CD4-positive, alpha-beta T cell treated with Interleukin-12 subunit alpha and Interleukin-12 subunit beta, for 1 hour (primary cell): ENCODE data around the gene NDUFAF5.

Source experiments
- DNase-seq: peaks from one replicate; pipeline ENCODE4 v3.0.0-alpha.2; 2020

NDUFAF5 gene

GRCh38 chr20:13778827-13779226 is 6.0 kb upstream of the NDUFAF5 start:
- no peak for DNase-seq

DNA sequence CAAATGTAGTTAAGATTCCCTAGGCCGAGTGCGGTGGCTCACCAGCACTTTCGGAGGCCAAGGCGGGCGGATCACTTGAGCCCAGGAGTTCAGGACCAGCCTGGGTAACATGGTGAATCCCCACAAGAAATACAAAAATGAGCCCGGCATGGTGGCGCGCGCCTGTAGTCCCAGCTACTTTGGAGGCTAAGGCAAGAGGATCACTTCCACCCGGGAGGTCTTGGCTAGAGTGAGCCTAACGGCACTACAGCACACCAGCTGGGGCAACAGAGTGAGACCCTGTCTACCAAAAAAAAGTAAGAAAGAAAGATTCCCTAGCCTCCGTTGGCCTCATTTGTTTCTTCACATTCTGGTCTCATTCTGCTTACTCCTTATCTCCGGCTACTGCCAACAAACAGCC is 1.3 kb upstream of the NDUFAF5 start:
- DNase-seq: no peak

GRCh38 chr20:13784271-13784892 is 446 bp upstream of the NDUFAF5 start:
- no peak for DNase-seq

DNA sequence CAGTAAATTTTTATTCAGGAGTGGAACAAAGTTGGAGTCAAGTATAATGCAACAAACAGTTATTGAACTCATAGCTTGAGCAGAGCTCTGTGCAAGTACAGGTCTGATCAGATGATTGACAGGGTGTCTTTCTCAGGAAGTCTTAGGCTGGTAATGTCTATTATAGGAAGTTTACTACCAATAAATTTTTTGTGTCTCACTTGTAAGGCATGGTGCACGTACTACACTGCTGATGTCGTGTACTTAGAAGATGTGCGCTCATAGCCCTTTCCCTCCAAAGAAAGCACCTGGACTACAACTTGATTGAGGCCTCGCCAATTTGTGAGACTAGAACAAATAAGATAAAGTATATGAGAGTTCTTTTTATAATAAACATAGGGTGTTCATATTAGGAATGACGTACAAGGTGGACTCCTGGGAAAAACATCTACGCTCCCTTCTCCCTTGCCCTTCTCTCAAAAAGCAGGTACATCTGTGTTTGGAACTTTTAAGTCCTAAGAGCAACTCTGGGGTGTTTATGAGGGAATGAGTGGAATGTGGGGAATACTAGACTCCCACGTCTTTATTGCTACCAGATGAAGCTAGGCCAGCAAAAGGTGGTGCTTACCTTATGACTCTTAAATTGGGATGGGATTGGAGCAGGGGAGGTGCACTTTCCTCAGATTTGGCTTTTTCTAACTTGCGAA is 1.5 kb downstream of the NDUFAF5 start:
- no peak for DNase-seq

DNA sequence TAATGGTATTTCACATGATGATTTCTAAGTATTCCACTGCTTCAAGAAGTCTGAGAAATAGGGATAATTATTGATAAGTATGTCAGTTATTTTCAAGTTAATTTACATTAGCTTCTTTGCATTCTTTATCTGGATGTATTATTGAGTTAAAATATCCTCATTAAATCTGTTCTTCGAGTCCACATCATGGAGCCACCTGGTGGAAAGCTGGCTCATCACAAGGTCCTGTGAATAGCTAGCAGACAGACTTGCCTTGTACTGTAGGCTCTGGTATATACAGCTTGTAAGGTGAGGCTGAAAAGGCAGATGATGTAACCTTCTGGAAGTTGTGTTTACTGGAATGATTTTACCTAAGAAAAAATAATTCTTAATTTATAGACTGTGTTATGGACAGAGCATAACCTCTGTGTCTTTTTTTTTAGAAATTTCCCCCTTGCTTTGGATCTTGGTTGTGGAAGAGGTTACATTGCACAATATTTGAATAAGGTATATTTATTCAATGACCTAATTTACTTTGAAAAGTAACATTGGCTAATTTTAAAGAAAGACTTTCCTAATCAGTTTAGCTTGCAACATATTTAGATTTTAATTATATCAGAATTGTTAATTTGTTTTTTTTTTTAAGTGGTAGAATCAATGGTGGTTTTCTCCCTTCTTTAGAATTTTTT is 3.5 kb downstream of the NDUFAF5 start:
- DNase-seq: peak; percentile 49

GRCh38 chr20:13790708-13791107 is 5.9 kb downstream of the NDUFAF5 start:
- DNase-seq: no peak

DNA sequence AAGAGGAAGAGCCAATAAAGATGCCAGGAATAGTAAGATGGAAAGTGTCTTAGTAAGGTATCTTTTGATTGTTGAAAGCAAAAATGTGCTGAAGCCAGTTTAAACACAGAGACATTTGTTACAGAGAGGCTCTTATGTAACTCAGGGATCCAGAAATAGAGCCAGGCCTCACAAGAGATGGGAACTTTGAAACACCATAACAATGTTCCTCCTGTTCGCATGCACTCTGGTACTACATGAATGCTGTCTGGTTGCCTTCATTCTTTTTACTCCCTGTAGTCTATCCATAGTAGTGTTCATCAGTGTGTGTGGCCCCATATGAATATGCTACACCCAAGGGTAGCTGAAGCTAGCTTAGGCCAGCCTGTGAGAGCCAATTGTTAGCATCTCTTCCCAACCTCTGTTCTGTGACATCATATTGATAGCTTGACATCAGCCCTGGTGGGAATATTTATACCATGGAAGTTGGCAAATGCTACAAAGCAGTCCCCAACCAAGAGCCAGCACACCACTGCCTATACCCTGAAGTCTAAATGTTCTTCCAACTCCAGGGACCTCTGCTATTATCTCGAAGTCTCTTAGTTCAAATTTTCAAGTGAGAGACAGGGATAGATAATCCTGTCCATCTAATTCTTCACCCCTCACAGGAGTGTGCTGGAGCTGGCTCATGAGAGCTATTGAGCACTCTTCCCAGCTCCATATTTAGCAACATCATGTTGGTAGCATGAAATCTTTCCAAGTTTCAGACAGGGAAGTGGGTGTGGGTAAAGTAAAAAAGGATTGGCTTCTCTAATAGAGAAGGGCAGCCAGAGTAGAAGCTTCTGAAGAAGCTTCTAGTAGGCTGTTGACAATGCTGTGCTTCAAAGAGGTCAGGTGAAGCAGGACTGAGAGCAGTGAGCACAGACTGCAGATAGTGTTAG is 7.0 kb downstream of the NDUFAF5 start:
- no peak for DNase-seq

GRCh38 chr20:13793001-13793400 is 8.2 kb downstream of the NDUFAF5 start:
- no peak for DNase-seq

DNA sequence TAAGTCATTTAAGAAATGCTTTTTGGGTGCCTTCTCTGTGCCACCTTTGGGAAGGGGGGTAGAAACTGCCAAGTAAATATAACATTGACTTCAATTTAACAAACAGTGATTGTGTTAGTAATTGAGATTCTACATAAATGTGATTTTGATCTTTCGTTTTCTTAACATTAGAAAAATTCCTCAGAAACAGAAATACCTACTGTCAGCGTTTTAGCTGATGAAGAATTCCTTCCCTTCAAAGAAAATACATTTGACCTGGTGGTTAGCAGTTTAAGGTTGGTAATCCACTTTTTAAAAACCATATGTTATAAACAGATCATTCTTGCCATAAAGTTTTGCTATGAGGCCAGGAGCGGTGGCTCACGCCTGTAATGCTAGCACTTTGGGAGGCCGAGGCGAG is 9.8 kb downstream of the NDUFAF5 start:
- no peak for DNase-seq

GRCh38 chr20:13799040-13799439 is 14.2 kb downstream of the NDUFAF5 start:
- no peak for DNase-seq

- no peak for DNase-seq
These were observed 15.1 kb downstream of the NDUFAF5 start for GRCh38 chr20:13799974-13800373.

- no peak for DNase-seq
These were observed 15.9 kb downstream of the NDUFAF5 start for GRCh38 chr20:13800728-13801134.

GRCh38 chr20:13809373-13809772 is 24.5 kb downstream of the NDUFAF5 start:
- DNase-seq: no peak

- no peak for DNase-seq
These were observed 25.0 kb downstream of the NDUFAF5 start for GRCh38 chr20:13809855-13810254.

DNA sequence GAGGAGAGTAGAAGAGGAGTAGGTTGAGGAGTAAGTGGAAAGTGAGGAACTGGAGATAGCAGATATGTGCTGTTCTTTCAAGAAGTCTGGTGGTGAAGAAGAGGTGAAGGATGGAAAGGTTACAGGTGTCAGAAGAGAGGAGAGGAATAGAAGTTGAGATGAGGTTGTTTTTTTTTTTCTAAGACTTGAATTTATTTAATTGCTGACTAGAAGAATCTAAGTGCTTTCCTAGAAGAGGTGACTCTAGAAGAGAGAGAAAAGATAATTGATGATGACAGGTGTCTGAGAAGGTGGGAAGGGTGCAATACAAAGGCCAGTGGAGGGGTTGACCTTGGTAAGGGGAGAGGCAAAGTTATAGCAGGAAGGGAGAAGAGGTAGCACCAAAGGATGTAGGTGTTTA is 25.6 kb downstream of the NDUFAF5 start:
- no peak for DNase-seq

- no peak for DNase-seq
These were observed 29.1 kb downstream of the NDUFAF5 start for GRCh38 chr20:13813910-13814309.

GRCh38 chr20:13814672-13815071 is 29.8 kb downstream of the NDUFAF5 start:
- DNase-seq: no peak

GRCh38 chr20:13816757-13817156 is 31.9 kb downstream of the NDUFAF5 start:
- no peak for DNase-seq

GRCh38 chr20:13817342-13817741 is 32.5 kb downstream of the NDUFAF5 start:
- no peak for DNase-seq

- DNase-seq: peak; percentile 46
These were observed 35.2 kb downstream of the NDUFAF5 start for GRCh38 chr20:13819885-13820645.

DNA sequence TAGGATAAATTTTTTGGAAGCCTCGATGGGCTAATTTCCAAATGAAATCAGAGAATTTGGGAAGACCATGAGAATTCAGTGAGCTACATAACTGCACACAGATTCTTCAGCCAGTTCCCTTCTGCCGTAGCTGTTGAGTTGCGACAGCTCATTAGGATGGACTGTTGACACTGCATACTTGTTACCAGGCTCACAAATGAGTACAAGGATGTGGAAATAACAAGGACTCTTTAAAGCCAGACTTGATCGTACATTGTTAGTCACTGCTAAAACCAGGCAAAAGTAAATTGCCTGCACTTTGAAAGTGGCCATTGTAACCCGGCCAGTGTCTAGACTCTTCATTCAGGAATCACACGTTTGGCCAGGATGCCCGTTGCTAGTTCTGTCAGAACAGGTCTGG is 37.0 kb downstream of the NDUFAF5 start:
- DNase-seq: no peak

GRCh38 chr20:13822459-13822858 is 37.6 kb downstream of the NDUFAF5 start:
- no peak for DNase-seq
